ENCODE data around the gene GPX2. TPM values are rescaled to one million over a fixed set of nuclear protein-coding genes. Genes with fewer than 3 reads are reported as not detected.

Gene GPX2
- total and polyA plus RNA-seq, 2 of the 4 experiments (the other 2 are of a cell fraction), result not detected

- POLR2A ChIA-PET (ENCODE audit: unreplicated experiment), result no interaction called here
Observed at GRCh38 chr14:64912261-64912660, 30.3 kb downstream of the GPX2 start.

More at GRCh38 chr14:64912261-64912660, 30.3 kb downstream of the GPX2 start:
- no peaks in the 10 kb centered on the region for H3K36me3 ChIP-seq (ENCODE audit: control insufficient read depth, insufficient read depth, low read length)
- no TSS peak for BruUV-seq (replicated peaks)
- no peak overlapping the region for H2BK15ac ChIP-seq (ENCODE audit: low read depth, low read length)
- no peak overlapping the region for H2AK9ac ChIP-seq (replicated peaks; ENCODE audit: low read depth, low read length, poor library complexity)
- WGBS, 2 experiments (ENCODE audit: extremely low coverage in 2 of 2, insufficient read length in 1 of 2), result no CpG with 5 or more reads among the region's 1 CpG
- H3K23ac ChIP-seq (ENCODE audit: low read depth, low read length), result no peak overlapping the region
- no peak overlapping the region for H3K4me3 ChIP-seq (ENCODE audit: insufficient read depth, low read depth, low read length)
- H3K27me3 ChIP-seq (ENCODE audit: control insufficient read depth, insufficient read depth, low read length), result peaks cover 3% of the 10 kb centered on the region; the same call in 1 of the 2 replicates
- no peak for TF ChIP-seq SMC3 (IDR thresholded peaks at IDR 0.05; ENCODE audit: low read depth, low read length)
- TF ChIP-seq MXI1 (IDR thresholded peaks at IDR 0.05; ENCODE audit: borderline replicate concordance, low read depth, low read length), result no peak
- TF ChIP-seq RAD21 (IDR thresholded peaks at IDR 0.05; ENCODE audit: low read length), result no peak
- TF ChIP-seq, protein P1, sequence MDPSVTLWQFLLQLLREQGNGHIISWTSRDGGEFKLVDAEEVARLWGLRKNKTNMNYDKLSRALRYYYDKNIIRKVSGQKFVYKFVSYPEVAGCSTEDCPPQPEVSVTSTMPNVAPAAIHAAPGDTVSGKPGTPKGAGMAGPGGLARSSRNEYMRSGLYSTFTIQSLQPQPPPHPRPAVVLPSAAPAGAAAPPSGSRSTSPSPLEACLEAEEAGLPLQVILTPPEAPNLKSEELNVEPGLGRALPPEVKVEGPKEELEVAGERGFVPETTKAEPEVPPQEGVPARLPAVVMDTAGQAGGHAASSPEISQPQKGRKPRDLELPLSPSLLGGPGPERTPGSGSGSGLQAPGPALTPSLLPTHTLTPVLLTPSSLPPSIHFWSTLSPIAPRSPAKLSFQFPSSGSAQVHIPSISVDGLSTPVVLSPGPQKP (IDR thresholded peaks at IDR 0.05; ENCODE audit: borderline replicate concordance, low read depth, low read length), result no peak
- no peak for TF ChIP-seq MAFK (IDR thresholded peaks at IDR 0.05; ENCODE audit: low read depth, low read length)
- DNase-seq, result no peak
- CTCF ChIA-PET, result no interaction called here
- H3K27ac ChIP-seq (ENCODE audit: insufficient read depth, low read length), result no peak overlapping the region
- H2BK120ac ChIP-seq (ENCODE audit: low read depth, low read length), result no peak overlapping the region
- in situ Hi-C loops (cut with MboI; ENCODE audit: low sequenced_read_pairs), result loop anchor here (25.0 kb wide), 1 partner anchor 375 kb away; the partner anchor contains the start of genes HSPA2 and PPP1R36
- H3K79me1 ChIP-seq (ENCODE audit: low read depth in 1 of 2, low read length in 2 of 2), result peaks cover 12 to 21% of the 10 kb centered on the region in 2 experiments
- H3K18ac ChIP-seq (ENCODE audit: low read depth, low read length), result no peak overlapping the region
- no peak overlapping the region for H3K4ac ChIP-seq (ENCODE audit: low read depth, low read length)
- H3K4me1 ChIP-seq (ENCODE audit: control insufficient read depth, insufficient read depth, low read length), result no peaks in the 10 kb centered on the region
- no peak overlapping the region for H2BK20ac ChIP-seq (ENCODE audit: low read depth, low read length)
- H4K5ac ChIP-seq (ENCODE audit: low read depth, low read length), result no peak overlapping the region
- H2BK5ac ChIP-seq (ENCODE audit: low read depth, low read length, poor library complexity, severe bottlenecking), result no peak overlapping the region
- no peak overlapping the region for H2AK5ac ChIP-seq (ENCODE audit: low read depth, low read length)
- intact Hi-C loops (cut with micrococcal nuclease), result loop anchor here (5.0 kb wide), 1 partner anchor 70 kb away; no protein-coding TSS in a partner anchor
- H3K14ac ChIP-seq (replicated peaks; ENCODE audit: low read depth, low read length), result no peak overlapping the region
- no peak for ATAC-seq (ENCODE audit: low read depth)
- no peak overlapping the region for H3K4me2 ChIP-seq (ENCODE audit: low read depth, low read length)
- H3K56ac ChIP-seq (ENCODE audit: extremely low read depth, insufficient read depth, low read length), result no peak overlapping the region
- H4K8ac ChIP-seq (ENCODE audit: low read depth in 2 of 2, low read length in 2 of 2), result no peak overlapping the region
- H3K9me3 ChIP-seq (ENCODE audit: control insufficient read depth, insufficient read depth, low read length), result no peaks in the 10 kb centered on the region
- peaks cover 8% of the 10 kb centered on the region; the same call in 1 of the 2 replicates for H3K9me1 ChIP-seq (ENCODE audit: insufficient read depth, low read length)
- dilution Hi-C loops (cut with HindIII; ENCODE audit: low sequenced_read_pairs, unreplicated experiment), result no loop called here
- H4K20me1 ChIP-seq (ENCODE audit: insufficient read depth, low read length), result 0 out of 2 replicates have a peak, but pooled peaks cover 5% of the 10 kb centered on the region
- no peak overlapping the region for H2AFZ ChIP-seq (replicated peaks; ENCODE audit: low read length, poor library complexity)
- no peak overlapping the region for H3K9ac ChIP-seq (ENCODE audit: low read depth, low read length)
- no peak overlapping the region for H4K91ac ChIP-seq (ENCODE audit: insufficient read depth, low read depth, low read length)
